LNCaP clone FGC (cell line): ENCODE results near the gene VSIR.

Source experiments
- DNase-seq: peaks from one replicate; pipeline ENCODE4 v3.0.0-alpha.2; 2011; ENCODE audit warnings: low read depth
- H3K4me3 ChIP-seq: 2 replicates; pipeline ENCODE4 v1.5.1; 2011; ENCODE audit warnings: mild to moderate bottlenecking, low read depth, low read length, control low read depth
- TF ChIP-seq, protein P1 (sequence below): IDR thresholded peaks from 2 replicates; pipeline ENCODE4 v1.5.1; 2012; ENCODE audit warnings: mild to moderate bottlenecking; ENCODE audit not compliant: control insufficient read depth, insufficient read depth; ENCODE audit errors: extremely low read depth

VSIR gene

DNA sequence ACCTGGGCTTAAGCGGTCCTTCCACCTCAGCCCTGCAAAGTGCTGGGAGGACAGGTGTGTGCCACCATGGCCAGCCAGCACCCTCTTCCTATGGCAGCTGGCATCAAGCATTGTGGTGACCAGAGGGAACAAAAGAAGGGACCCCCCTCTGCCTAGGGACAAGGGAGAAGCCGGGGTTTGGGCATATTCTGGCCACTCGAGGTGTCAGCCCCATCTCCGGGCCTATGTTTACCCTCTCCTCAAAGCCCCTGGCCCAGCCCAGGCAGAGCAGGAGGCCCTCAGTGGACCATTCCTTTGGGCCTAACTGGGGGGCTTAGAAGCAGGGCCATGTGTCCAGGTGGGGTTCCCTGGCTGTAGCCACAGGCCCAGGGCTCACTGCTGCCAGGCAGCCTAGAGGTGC lies 23.9 kb downstream of the VSIR start:
- DNase-seq: no peak
- TF ChIP-seq, protein P1, sequence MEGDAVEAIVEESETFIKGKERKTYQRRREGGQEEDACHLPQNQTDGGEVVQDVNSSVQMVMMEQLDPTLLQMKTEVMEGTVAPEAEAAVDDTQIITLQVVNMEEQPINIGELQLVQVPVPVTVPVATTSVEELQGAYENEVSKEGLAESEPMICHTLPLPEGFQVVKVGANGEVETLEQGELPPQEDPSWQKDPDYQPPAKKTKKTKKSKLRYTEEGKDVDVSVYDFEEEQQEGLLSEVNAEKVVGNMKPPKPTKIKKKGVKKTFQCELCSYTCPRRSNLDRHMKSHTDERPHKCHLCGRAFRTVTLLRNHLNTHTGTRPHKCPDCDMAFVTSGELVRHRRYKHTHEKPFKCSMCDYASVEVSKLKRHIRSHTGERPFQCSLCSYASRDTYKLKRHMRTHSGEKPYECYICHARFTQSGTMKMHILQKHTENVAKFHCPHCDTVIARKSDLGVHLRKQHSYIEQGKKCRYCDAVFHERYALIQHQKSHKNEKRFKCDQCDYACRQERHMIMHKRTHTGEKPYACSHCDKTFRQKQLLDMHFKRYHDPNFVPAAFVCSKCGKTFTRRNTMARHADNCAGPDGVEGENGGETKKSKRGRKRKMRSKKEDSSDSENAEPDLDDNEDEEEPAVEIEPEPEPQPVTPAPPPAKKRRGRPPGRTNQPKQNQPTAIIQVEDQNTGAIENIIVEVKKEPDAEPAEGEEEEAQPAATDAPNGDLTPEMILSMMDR: no peak
- H3K4me3 ChIP-seq: no peak overlapping the region

DNA sequence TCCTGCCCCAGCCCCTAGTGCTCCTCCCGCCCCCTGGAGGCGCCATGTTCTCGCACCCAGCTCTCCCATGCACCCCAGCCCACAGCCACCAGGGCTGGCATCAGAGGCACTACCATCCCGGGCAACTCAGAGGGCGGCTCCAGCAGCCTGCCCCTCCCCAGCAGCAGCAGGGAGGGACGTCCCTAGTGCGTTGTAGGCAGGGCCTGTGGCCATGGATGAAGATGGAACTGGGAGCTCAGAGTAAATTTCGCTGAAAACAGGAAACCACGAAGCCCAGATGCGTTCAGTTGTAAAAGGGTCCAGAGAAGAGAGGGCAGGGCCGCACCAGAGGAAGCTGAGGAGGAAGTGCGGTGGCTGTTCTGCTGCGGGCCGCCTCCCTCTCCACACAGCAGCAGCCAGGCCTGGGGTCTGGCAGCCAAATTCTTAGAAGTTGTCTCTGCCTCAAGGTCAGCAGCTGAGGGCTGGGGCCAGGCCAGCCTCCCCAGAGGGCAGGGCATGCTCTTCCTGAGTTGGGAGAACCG lies 24.6 kb downstream of the VSIR start:
- no peak for DNase-seq
- H3K4me3 ChIP-seq: no peak overlapping the region
- TF ChIP-seq, protein P1: no peak

DNA sequence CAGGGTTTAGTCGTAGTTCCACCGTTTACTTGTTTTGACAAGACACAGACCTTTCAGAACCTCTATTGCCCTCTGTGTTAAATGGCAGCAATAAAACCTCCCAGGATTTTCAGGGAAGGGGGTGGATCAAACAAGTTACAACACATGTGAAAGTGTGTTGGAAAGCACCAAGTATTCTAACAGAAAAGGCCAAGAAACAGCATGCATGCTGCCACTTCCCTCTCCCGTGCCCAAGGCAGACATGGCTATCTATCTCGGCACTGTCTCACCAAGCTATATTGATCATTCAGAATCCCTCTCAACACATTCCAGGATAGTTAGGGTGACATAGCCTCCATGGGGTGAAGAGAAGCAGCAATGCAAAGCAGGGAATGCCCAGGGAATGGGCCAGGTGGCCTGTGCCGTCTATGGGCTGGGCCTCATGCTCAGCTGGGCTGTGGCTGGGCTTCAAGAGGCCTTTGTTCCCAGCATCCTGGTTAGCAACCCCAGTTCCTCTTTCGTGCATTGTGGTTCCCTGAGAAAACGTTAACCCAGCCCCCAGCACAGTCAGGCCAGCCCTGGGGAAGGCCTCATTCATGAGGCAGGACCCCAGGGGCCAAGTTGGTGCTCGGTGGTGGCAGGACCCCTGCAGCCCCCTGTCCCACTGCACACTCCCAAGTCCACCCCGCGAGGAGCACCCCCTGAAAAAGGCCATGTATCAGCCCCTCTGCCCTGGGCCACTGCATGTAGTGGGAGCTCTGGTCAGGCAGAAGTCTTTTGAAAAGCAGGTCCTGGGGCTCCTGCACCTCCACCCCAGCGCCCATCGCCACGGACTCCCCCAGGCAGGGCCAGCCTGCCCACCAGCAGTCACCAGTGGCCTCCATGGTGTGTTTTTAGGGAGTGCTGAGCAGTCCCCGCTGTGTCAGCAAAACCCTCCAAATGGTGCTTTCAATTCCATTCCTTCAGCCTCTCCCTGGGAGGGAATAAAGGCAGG lies 25.5 kb downstream of the VSIR start:
- H3K4me3 ChIP-seq: no peak overlapping the region
- no peak for DNase-seq
- TF ChIP-seq, protein P1: no peak

DNA sequence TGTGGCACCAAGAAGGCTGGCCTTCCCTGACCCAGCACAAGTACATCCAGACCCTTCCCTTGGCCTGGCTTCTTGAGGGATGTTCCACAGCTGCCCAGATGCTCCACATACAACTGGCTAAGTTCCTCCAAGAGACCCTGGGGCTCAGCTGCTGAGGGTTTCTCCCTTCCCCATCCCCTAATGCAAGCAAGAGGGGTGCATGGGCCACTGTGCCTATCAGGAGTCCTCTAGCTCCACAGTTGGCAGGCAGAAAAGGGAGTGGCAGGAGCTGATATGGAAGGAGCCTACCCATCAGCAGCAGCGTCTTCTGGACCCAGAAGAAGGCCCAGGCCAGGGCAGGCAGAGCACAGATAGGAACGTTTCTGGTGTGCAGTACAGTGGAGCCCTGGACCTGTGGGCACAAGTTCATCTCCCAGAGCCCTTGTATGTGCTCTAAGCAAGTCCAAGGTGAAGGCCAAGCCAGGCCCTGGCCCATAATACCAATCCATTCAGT lies 26.2 kb downstream of the VSIR start:
- no peak for DNase-seq
- TF ChIP-seq, protein P1: no peak
- H3K4me3 ChIP-seq: no peak overlapping the region

DNA sequence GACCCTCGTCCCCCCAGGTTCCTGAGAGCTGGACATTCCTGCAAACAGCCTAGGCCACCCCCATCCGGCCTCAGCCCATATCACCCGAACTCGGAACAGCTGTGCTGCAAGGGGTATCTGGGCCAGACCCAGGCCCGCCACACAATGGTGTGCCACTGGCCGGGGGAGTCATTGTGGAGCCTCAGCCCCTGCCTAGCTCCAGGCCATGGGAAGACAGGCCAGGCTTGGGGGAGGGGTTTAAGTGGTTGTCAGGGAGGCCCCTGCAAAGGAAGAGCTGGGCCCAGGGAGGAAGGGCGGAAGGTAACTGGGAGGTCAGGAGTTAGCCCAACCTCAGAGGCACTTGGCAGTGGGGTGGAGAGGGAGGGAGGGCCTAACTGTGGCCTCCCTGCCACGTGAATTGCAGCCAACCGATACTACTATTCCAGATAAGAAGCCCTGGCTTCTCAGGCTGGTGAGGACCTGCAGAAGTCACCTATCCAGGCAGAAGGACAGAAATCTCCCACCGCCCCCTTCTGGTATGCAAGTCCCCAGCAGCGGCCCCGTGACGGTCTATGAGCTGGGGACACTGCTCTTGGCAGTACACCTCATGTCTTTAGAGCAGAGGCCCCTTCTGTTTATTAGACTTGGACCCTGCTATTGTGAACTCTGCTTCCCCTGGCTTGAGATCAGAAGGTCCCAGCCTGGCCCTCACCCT lies 26.8 kb downstream of the VSIR start:
- TF ChIP-seq, protein P1: no peak
- H3K4me3 ChIP-seq: no peak overlapping the region
- no peak for DNase-seq

DNA sequence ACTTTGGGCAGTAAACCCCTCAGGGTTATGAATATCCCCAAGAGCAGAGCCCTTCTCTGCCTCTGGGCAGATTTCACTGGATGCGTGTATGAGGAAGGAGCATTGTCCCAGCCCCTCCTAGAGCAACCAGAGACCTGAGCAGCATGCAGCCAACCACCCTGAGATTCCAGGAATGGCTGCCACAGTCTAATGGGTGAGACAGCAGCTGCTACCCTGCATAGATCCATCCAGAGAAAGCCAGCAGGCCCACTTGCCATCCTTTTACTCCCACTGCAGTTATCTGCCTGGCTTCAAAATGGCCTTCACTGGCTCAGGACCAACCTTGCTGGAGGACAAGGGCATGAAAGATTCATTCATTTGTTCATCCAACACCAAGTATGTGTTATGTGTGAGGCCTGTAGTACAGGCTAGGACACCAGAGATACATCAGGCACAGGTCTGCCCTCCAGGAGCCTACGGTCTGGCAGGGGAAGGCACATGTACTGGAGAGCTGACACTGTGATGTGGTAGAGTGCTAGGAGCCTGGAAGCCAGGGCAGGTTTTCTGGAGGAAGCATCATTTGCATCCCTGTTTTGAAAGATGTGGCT lies 27.6 kb downstream of the VSIR start:
- no peak overlapping the region for H3K4me3 ChIP-seq
- no peak for DNase-seq
- TF ChIP-seq, protein P1: no peak
